Activated CD8-positive, alpha-beta T cell treated with anti-CD3 and anti-CD28 coated beads for 36 hours (primary cell): ENCODE measurements around the gene ANAPC15. TPM values are rescaled to one million over a fixed set of nuclear protein-coding genes. Genes with fewer than 3 reads are reported as not detected.

Experiments
- ATAC-seq: fragments of 200-7000 bp; cut with Tn5 transposase; one replicate; pipeline ENCODE4 v1.10.0; 2021; ENCODE audit warnings: mild to moderate bottlenecking, moderate library complexity
- CTCF ChIA-PET: fragments of 350-600 bp; sonication (Branson Sonifier 250); formaldehyde crosslinking; loops from one replicate; lab custom pipeline; 2021; ENCODE audit warnings: antibody characterized with exemption; lab: Charles Lee
- POLR2A ChIA-PET: fragments of 350-600 bp; sonication (Branson Sonifier 250); formaldehyde crosslinking; loops from one replicate; lab custom pipeline; 2021; ENCODE audit warnings: antibody characterized with exemption; lab: Charles Lee
- DNase-seq: peaks from one replicate; pipeline ENCODE4 v3.0.0-alpha.2; 2020
- H3K27ac Mint-ChIP-seq: one replicate; pipeline ENCODE4 v1.8.0; 2021; ENCODE audit warnings: mild to moderate bottlenecking, mixed read lengths
- H3K27me3 Mint-ChIP-seq: one replicate; pipeline ENCODE4 v1.8.0; 2021; ENCODE audit warnings: mixed read lengths
- H3K36me3 Mint-ChIP-seq: one replicate; pipeline ENCODE4 v1.8.0; 2021; ENCODE audit warnings: low read depth, mixed read lengths
- H3K4me1 Mint-ChIP-seq: one replicate; pipeline ENCODE4 v1.8.0; 2021; ENCODE audit warnings: low read depth, mixed read lengths
- H3K4me3 Mint-ChIP-seq: one replicate; pipeline ENCODE4 v1.8.0; 2021; ENCODE audit warnings: mild to moderate bottlenecking, moderate library complexity, mixed read lengths
- H3K9me3 Mint-ChIP-seq: one replicate; pipeline ENCODE4 v1.8.0; 2021; ENCODE audit warnings: mixed read lengths
- CTCF ChIP-seq: fragments of 200-600 bp; IDR thresholded peaks from one replicate; pipeline ENCODE4 v1.8.0; 2022; ENCODE audit warnings: antibody characterized with exemption, mild to moderate bottlenecking
- intact Hi-C: fragments of 100-400 bp; cut with micrococcal nuclease; formaldehyde crosslinking; loops from one replicate; pipeline ENCODE4 v1.10.0; 2022
- total RNA-seq, 2 experiments: library from RNA; stranded (reverse); gene quantifications; one replicate each; pipeline ENCODE4 v1.2.3, GENCODE V29; 2021

The ANAPC15 gene
- total RNA-seq, 2 experiments from 2014 or later: 66.0 to 67.4 TPM

- H3K9me3 Mint-ChIP-seq: no peaks in the 10 kb centered on the region
- intact Hi-C loops: no loop called here
These were observed 6.7 kb upstream of the ANAPC15 start for GRCh38 chr11:72119198-72119597.

DNA sequence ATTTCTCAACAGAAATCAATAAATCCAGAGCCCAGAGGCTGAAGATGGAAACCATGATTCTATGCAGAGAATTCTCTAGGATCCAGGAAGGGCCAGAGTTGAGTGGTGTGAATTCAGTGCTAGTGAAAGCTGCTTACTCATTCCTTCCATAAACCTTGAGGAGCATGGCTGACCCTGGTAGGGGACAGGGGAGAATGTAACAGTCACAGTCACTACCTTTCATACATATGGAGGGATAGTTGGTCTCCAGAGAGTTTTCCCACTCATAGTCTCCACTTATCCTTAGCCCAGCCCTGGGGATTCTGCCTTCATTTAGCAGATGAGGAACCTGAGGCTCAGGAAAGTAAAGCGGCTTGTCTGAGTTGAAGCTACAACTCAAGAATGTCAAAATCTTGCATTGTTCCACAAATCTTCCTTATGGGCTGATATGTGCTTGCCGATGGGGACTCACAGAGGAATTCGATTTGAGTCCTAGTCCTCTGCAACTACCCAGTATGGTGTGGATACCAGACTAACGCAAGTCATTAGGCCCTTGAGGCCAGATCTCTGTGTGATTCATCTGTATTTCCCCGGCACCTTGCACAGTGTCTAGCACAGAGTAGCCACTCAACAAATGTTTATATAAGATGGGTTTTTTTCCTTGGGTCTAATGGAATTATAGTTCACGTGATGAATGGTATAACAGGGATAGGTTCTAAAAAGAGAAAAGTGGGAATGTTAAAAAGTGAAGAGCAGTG is 3.7 kb upstream of the ANAPC15 start:
- DNase-seq: no peak
- H3K27ac Mint-ChIP-seq: no peak overlapping the region
- H3K36me3 Mint-ChIP-seq: no peaks in the 10 kb centered on the region
- intact Hi-C loops: no loop called here
- no peaks in the 10 kb centered on the region for H3K9me3 Mint-ChIP-seq
- no peak for TF ChIP-seq CTCF
- no peak for ATAC-seq
- POLR2A ChIA-PET: interaction anchor here (1.2 kb wide), 1 partner anchor 21 kb away, joined by 3 read pairs; no protein-coding TSS in a partner anchor
- peaks cover 10% of the 10 kb centered on the region for H3K4me1 Mint-ChIP-seq
- peaks cover 1% of the 10 kb centered on the region for H3K27me3 Mint-ChIP-seq
- no peak overlapping the region for H3K4me3 Mint-ChIP-seq
- CTCF ChIA-PET: interaction anchor here (1.0 to 2.1 kb wide), 3 partner anchors 25 to 91 kb away, joined by 3 to 8 read pairs (median 5); no protein-coding TSS in a partner anchor

More at GRCh38 chr11:72119198-72119597, 6.7 kb upstream of the ANAPC15 start:
- ChIA-PET POLR2A (no interaction called here), CTCF (interaction anchor here (1.1 kb wide), 1 partner anchor 312 kb away, joined by 4 read pairs; no protein-coding TSS in a partner anchor)
- H3K27ac Mint-ChIP-seq: no peak overlapping the region
- DNase-seq (no peak), ATAC-seq (no peak)
- no peaks in the 10 kb centered on the region for H3K36me3 Mint-ChIP-seq
- no peaks in the 10 kb centered on the region for H3K4me1 Mint-ChIP-seq
- no peak overlapping the region for H3K4me3 Mint-ChIP-seq
- H3K27me3 Mint-ChIP-seq: peaks cover 1% of the 10 kb centered on the region
- no peak for TF ChIP-seq CTCF

DNA sequence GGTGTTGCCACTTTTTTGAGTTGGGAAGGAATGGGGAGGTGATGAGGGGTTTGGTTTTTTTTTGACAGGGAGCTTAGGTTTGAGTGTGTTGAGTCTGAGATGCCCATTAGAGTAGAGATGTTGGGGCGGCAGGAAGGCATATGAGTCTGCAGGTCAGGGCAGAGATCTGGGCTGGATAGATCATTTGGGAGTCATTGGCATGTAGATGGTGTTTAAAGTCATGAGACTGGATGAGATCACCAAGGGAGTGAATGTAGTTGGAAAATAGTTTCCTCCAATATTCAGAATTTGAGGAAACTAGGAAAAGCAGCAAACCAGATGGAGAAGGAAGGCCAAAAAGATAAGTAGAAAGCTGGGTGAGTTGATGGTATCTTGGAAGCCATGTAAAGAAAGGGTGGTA is 2.1 kb upstream of the ANAPC15 start:
- no peaks in the 10 kb centered on the region for H3K9me3 Mint-ChIP-seq
- H3K27me3 Mint-ChIP-seq: peaks cover 1% of the 10 kb centered on the region
- peaks cover 14% of the 10 kb centered on the region for H3K4me1 Mint-ChIP-seq
- TF ChIP-seq CTCF: no peak
- ChIA-PET CTCF (interaction anchor here (1.3 to 2.1 kb wide), 2 partner anchors 30 to 89 kb away, joined by 5 to 8 read pairs; no protein-coding TSS in a partner anchor), POLR2A (interaction anchor here (0.5 to 1.0 kb wide), 2 partner anchors 13 to 185 kb away, joined by 3 to 4 read pairs; partner anchors contain the start of gene RNF121)
- no peak overlapping the region for H3K4me3 Mint-ChIP-seq
- intact Hi-C loops: no loop called here
- peaks cover 7% of the 10 kb centered on the region for H3K36me3 Mint-ChIP-seq
- DNase-seq: no peak
- H3K27ac Mint-ChIP-seq: no peak overlapping the region
- no peak for ATAC-seq

- Mint-ChIP-seq H3K9me3 (no peaks in the 10 kb centered on the region), H3K27me3 (peaks cover 1% of the 10 kb centered on the region), H3K36me3 (peaks cover 7% of the 10 kb centered on the region), H3K4me3 (peak overlapping the region; percentile 95), H3K4me1 (peaks cover 14% of the 10 kb centered on the region), H3K27ac (peak overlapping the region; percentile 99)
- ATAC-seq: no peak
- ChIA-PET POLR2A (interaction anchor here (0.6 to 3.6 kb wide), 11 partner anchors 8 to 634 kb away, joined by 3 to 25 read pairs (median 5); partner anchors contain the start of genes RNF121 and XNDC1N), CTCF (interaction anchor here (1.1 to 1.6 kb wide), 4 partner anchors 11 to 136 kb away, joined by 3 to 10 read pairs (median 4); no protein-coding TSS in a partner anchor)
- intact Hi-C loops: loop anchor here (1.0 kb wide), 1 partner anchor 33 kb away; the partner anchor contains the start of genes LRRC51 and NUMA1
- no peak for TF ChIP-seq CTCF
- peak; percentile 23 for DNase-seq
These were observed 698 bp upstream of the ANAPC15 start for GRCh38 chr11:72112978-72113808.
